OCI-LY7 (cell line): ENCODE data around the gene PRRG2.

Source experiments
- CTCF ChIP-seq: fragments of 200-600 bp; sonication (generic); conservative IDR thresholded peaks from 2 replicates; pipeline ENCODE4 v1.5.1; 2014; ENCODE audit warnings: mild to moderate bottlenecking, antibody characterized with exemption, low read length, moderate library complexity, mixed read lengths
- EZH2phosphoT487 ChIP-seq: fragments of 200-600 bp; sonication (generic); IDR thresholded peaks from 2 replicates; pipeline ENCODE4 v1.6.1; 2018; ENCODE audit warnings: low read depth, borderline replicate concordance, mild to moderate bottlenecking, mixed run types, antibody characterized with exemption, low read length, moderate library complexity, mixed read lengths

GRCh38 chr19:49605605-49606004 lies 24.5 kb downstream of the PRRG2 start:
- no peak for TF ChIP-seq CTCF
- TF ChIP-seq EZH2phosphoT487, result no peak
